Measurements from ENCODE around the gene COMMD10. TPM values are rescaled to one million over a fixed set of nuclear protein-coding genes. Genes with fewer than 3 reads are reported as not detected.

Gene COMMD10
- total RNA-seq, 4 donors from 2014 or later = 24.3 to 83.8 (median 34.4) TPM

- Histone ChIP-seq H3K27ac (no peak overlapping the region), H3K4me3 (no peak overlapping the region), H3K36me3 (no peaks in the 10 kb centered on the region), H3K27me3 (peaks cover 7% of the 10 kb centered on the region), H3K4me1 (no peaks in the 10 kb centered on the region), H3K9me3 (no peaks in the 10 kb centered on the region)
- intact Hi-C loops (cut with DNase I; ENCODE audit: low total_unique reads) (no loop called here), in situ Hi-C loops (cut with MboI; ENCODE audit: low pct_ligation_motif_present in 1 of 4, low pct_unique_long_range_greater_than_20kb in 1 of 4, low sequenced_read_pairs in 3 of 4) (no loop called here)
- 54 to 59% methylated on average over 2 to 3 of the region's 3 CpGs for WGBS, 2 donors (ENCODE audit: low coverage in 1 of 2)
- no peak for TF ChIP-seq EP300 (IDR thresholded peaks at IDR 0.05; ENCODE audit: low read depth)
- TF ChIP-seq POLR2AphosphoS5 (IDR thresholded peaks at IDR 0.05) = no peak
- no peak for TF ChIP-seq CTCF (IDR thresholded peaks at IDR 0.05)
- TF ChIP-seq POLR2A (IDR thresholded peaks at IDR 0.05) = no peak
- no peak for DNase-seq
These were observed 40.8 kb upstream of the COMMD10 start for GRCh38 chr5:116044073-116044472.

- Histone ChIP-seq H3K36me3 (no peaks in the 10 kb centered on the region), H3K4me3 (no peak overlapping the region), H3K27ac (no peak overlapping the region), H3K27me3 (peaks cover 7% of the 10 kb centered on the region), H3K4me1 (no peaks in the 10 kb centered on the region), H3K9me3 (no peaks in the 10 kb centered on the region)
- DNase-seq = no peak
- 77 to 83% methylated on average over 2 of the region's 2 CpGs for WGBS, 2 donors (ENCODE audit: low coverage in 1 of 2)
- TF ChIP-seq EP300 (IDR thresholded peaks at IDR 0.05; ENCODE audit: low read depth) = no peak
- no peak for TF ChIP-seq CTCF (IDR thresholded peaks at IDR 0.05)
- TF ChIP-seq POLR2A (IDR thresholded peaks at IDR 0.05) = no peak
- no peak for TF ChIP-seq POLR2AphosphoS5 (IDR thresholded peaks at IDR 0.05)
- intact Hi-C loops (cut with DNase I; ENCODE audit: low total_unique reads) (no loop called here), in situ Hi-C loops (cut with MboI; ENCODE audit: low pct_ligation_motif_present in 1 of 4, low pct_unique_long_range_greater_than_20kb in 1 of 4, low sequenced_read_pairs in 3 of 4) (no loop called here)
These were observed 39.0 kb upstream of the COMMD10 start for GRCh38 chr5:116045821-116046220.

GRCh38 chr5:116046261-116046660 is 38.6 kb upstream of the COMMD10 start:
- Histone ChIP-seq H3K4me3 (no peak overlapping the region), H3K36me3 (no peaks in the 10 kb centered on the region), H3K27ac (no peak overlapping the region), H3K27me3 (peaks cover 7% of the 10 kb centered on the region), H3K9me3 (no peaks in the 10 kb centered on the region), H3K4me1 (no peaks in the 10 kb centered on the region)
- WGBS, 2 donors (ENCODE audit: low coverage in 1 of 2) = 60 to 90% methylated on average over 1 to 3 of the region's 3 CpGs
- TF ChIP-seq POLR2AphosphoS5 (IDR thresholded peaks at IDR 0.05) (no peak), EP300 (IDR thresholded peaks at IDR 0.05; ENCODE audit: low read depth) (no peak), CTCF (IDR thresholded peaks at IDR 0.05) (no peak), POLR2A (IDR thresholded peaks at IDR 0.05) (no peak)
- no peak for DNase-seq
- intact Hi-C loops (cut with DNase I; ENCODE audit: low total_unique reads) = no loop called here
- in situ Hi-C loops (cut with MboI; ENCODE audit: low pct_ligation_motif_present in 1 of 4, low pct_unique_long_range_greater_than_20kb in 1 of 4, low sequenced_read_pairs in 3 of 4) = no loop called here

GRCh38 chr5:116046823-116047222 is 38.0 kb upstream of the COMMD10 start:
- intact Hi-C loops (cut with DNase I; ENCODE audit: low total_unique reads) = no loop called here

More at GRCh38 chr5:116046823-116047222, 38.0 kb upstream of the COMMD10 start:
- Histone ChIP-seq H3K27ac (no peak overlapping the region), H3K4me3 (no peak overlapping the region), H3K27me3 (peaks cover 2% of the 10 kb centered on the region), H3K4me1 (no peaks in the 10 kb centered on the region), H3K9me3 (no peaks in the 10 kb centered on the region), H3K36me3 (no peaks in the 10 kb centered on the region)
- TF ChIP-seq POLR2AphosphoS5 (IDR thresholded peaks at IDR 0.05) = no peak
- no peak for TF ChIP-seq CTCF (IDR thresholded peaks at IDR 0.05)
- no peak for TF ChIP-seq EP300 (IDR thresholded peaks at IDR 0.05; ENCODE audit: low read depth)
- TF ChIP-seq POLR2A (IDR thresholded peaks at IDR 0.05) = no peak
- in situ Hi-C loops (cut with MboI; ENCODE audit: low pct_ligation_motif_present in 1 of 4, low pct_unique_long_range_greater_than_20kb in 1 of 4, low sequenced_read_pairs in 3 of 4) = no loop called here
- no peak for DNase-seq
- 75 to 92% methylated on average over 2 of the region's 2 CpGs for WGBS, 2 donors (ENCODE audit: low coverage in 1 of 2)

Data from transverse colon (tissue), 4 donors.